HepG2 (cell line): Measurements from ENCODE around the gene AMD1. TPM values are rescaled to one million over a fixed set of nuclear protein-coding genes. Genes with fewer than 3 reads are reported as not detected.
A peak's percentile ranks its signal among the peaks of the same experiment; 100 is the strongest.

ENCODE experiments used
- CAMTA2 ChIP-seq: sonication (generic); formaldehyde crosslinking; IDR thresholded peaks from 2 replicates; pipeline ENCODE4 v1.4.0; 2020; ENCODE audit warnings: mild to moderate bottlenecking, missing genetic modification reagents, borderline replicate concordance
- FOXK2 ChIP-seq: fragments of 450-650 bp; IDR thresholded peaks from 2 replicates; pipeline ENCODE4 v1.6.1; 2016
- GFI1 ChIP-seq: sonication (generic); formaldehyde crosslinking; IDR thresholded peaks from 2 replicates; pipeline ENCODE4 v1.5.0; 2020; ENCODE audit warnings: missing genetic modification reagents, mild to moderate bottlenecking, borderline replicate concordance
- HCFC1 ChIP-seq: fragments of 150-350 bp; IDR thresholded peaks from 2 replicates; pipeline ENCODE4 v1.6.1; 2014; ENCODE audit warnings: low read depth, low read length
- KAT2B ChIP-seq: fragments of 150-350 bp; IDR thresholded peaks from 2 replicates; pipeline ENCODE4 v1.6.1; 2014; ENCODE audit warnings: low read depth, low read length, borderline replicate concordance
- KLF11 ChIP-seq: IDR thresholded peaks from 2 replicates; pipeline ENCODE4 v1.6.1; 2016; ENCODE audit warnings: missing compliant biosample characterization
- MAF1 ChIP-seq: sonication (generic); formaldehyde crosslinking; IDR thresholded peaks from 2 replicates; pipeline ENCODE4 v1.5.0; 2020; ENCODE audit warnings: missing genetic modification reagents, borderline replicate concordance
- MED8 ChIP-seq: sonication (generic); formaldehyde crosslinking; IDR thresholded peaks from 2 replicates; pipeline ENCODE4 v1.8.1; 2023; ENCODE audit warnings: mild to moderate bottlenecking, missing genetic modification reagents; ENCODE audit not compliant: insufficient replicate concordance
- MIXL1 ChIP-seq: IDR thresholded peaks from 2 replicates; pipeline ENCODE4 v1.6.1; 2016
- NFIB ChIP-seq: sonication (generic); formaldehyde crosslinking; IDR thresholded peaks from 2 replicates; pipeline ENCODE4 v1.9.0; 2021; ENCODE audit warnings: missing genetic modification reagents, mild to moderate bottlenecking, borderline replicate concordance
- PAWR ChIP-seq: sonication (generic); formaldehyde crosslinking; IDR thresholded peaks from 2 replicates; pipeline ENCODE4 v1.4.0; 2020; ENCODE audit warnings: missing genetic modification reagents, mild to moderate bottlenecking, borderline replicate concordance
- PAX8 ChIP-seq: sonication (generic); formaldehyde crosslinking; IDR thresholded peaks from 2 replicates; pipeline ENCODE4 v1.8.0; 2022; ENCODE audit warnings: mild to moderate bottlenecking, missing genetic modification reagents, borderline replicate concordance
- POGZ ChIP-seq: sonication (generic); formaldehyde crosslinking; IDR thresholded peaks from 2 replicates; pipeline ENCODE4 v1.4.0; 2020; ENCODE audit warnings: mild to moderate bottlenecking, missing genetic modification reagents
- PRPF4 ChIP-seq: fragments of 200-400 bp; formaldehyde crosslinking; IDR thresholded peaks from 2 replicates; pipeline ENCODE4 v1.6.1; 2016; ENCODE audit warnings: low read length, low read depth; ENCODE audit not compliant: poor library complexity, severe bottlenecking
- SETDB1 ChIP-seq: sonication (generic); formaldehyde crosslinking; IDR thresholded peaks from 2 replicates; pipeline ENCODE4 v1.5.1; 2020; ENCODE audit warnings: missing genetic modification reagents, mild to moderate bottlenecking, borderline replicate concordance
- SIN3B ChIP-seq: fragments of 150-350 bp; IDR thresholded peaks from 2 replicates; pipeline ENCODE4 v1.6.1; 2014; ENCODE audit warnings: low read length
- SKIL ChIP-seq: sonication (generic); formaldehyde crosslinking; IDR thresholded peaks from 2 replicates; pipeline ENCODE4 v1.8.0; 2022; ENCODE audit warnings: missing genetic modification reagents, mild to moderate bottlenecking, moderate library complexity, borderline replicate concordance
- SOX5 ChIP-seq: IDR thresholded peaks from 2 replicates; pipeline ENCODE4 v1.6.1; 2016; ENCODE audit warnings: borderline replicate concordance
- SPEN ChIP-seq: sonication (generic); formaldehyde crosslinking; IDR thresholded peaks from 2 replicates; pipeline ENCODE4 v1.5.1; 2020; ENCODE audit warnings: low read depth, mild to moderate bottlenecking, missing genetic modification reagents
- XRCC5 ChIP-seq: fragments of 200-400 bp; formaldehyde crosslinking; optimal IDR thresholded peaks from 2 replicates; pipeline ENCODE3; 2017; ENCODE audit warnings: mild to moderate bottlenecking, low read length
- ZMYM2 ChIP-seq: sonication (generic); formaldehyde crosslinking; IDR thresholded peaks from 2 replicates; pipeline ENCODE4 v1.8.0; 2022; ENCODE audit warnings: mild to moderate bottlenecking, missing genetic modification reagents
- ZNF354B ChIP-seq: sonication (generic); formaldehyde crosslinking; IDR thresholded peaks from 2 replicates; pipeline ENCODE4 v1.8.0; 2022; ENCODE audit warnings: mild to moderate bottlenecking, missing genetic modification reagents
- ZNF547 ChIP-seq: sonication (generic); formaldehyde crosslinking; IDR thresholded peaks from 2 replicates; pipeline ENCODE4 v1.5.1; 2020; ENCODE audit warnings: mild to moderate bottlenecking, missing genetic modification reagents
- ZNF558 ChIP-seq: sonication (generic); formaldehyde crosslinking; IDR thresholded peaks from 2 replicates; pipeline ENCODE4 v1.9.0; 2022; ENCODE audit warnings: mild to moderate bottlenecking, missing genetic modification reagents, borderline replicate concordance
- ZNF720 ChIP-seq: sonication (generic); formaldehyde crosslinking; IDR thresholded peaks from 2 replicates; pipeline ENCODE4 v1.4.0; 2020; ENCODE audit warnings: missing genetic modification reagents
- ZNF777 ChIP-seq: sonication (generic); formaldehyde crosslinking; IDR thresholded peaks from 2 replicates; pipeline ENCODE4 v1.4.0; 2020; ENCODE audit warnings: missing genetic modification reagents
- ZSCAN31 ChIP-seq: sonication (generic); formaldehyde crosslinking; IDR thresholded peaks from 2 replicates; pipeline ENCODE4 v1.5.0; 2020; ENCODE audit warnings: low read depth, mild to moderate bottlenecking, missing genetic modification reagents
- polyA plus RNA-seq, 8 experiments: library from polyadenylated mRNA; depleted of rRNA in 3 of 8; stranded (reverse) in 7 of 8; unstranded in 1 of 8; fragments of >200 nt; fragmentation: Illumina TruSeq in 4 of 8; extraction: Trizol in 4 of 8; gene quantifications; 2 replicates each; pipeline versions ENCODE4 v1.2.1 to v1.2.3, GENCODE V29; 2011 to 2016; ENCODE audit warnings: low read depth in 4 of 8, missing spikeins in 1 of 8, mixed read lengths in 1 of 8; ENCODE audit not compliant: insufficient read depth in 1 of 8
- total RNA-seq, 5 experiments: library from RNA; depleted of rRNA; stranded (reverse); fragments of >200 nt; fragmentation: Illumina TruSeq; extraction: Trizol; gene quantifications; 2 replicates each; pipeline ENCODE4 v1.2.3, GENCODE V29; 2016; ENCODE audit warnings: low read depth in 1 of 5
- TF ChIP-seq, protein P1 (sequence below): sonication (generic); formaldehyde crosslinking; IDR thresholded peaks from 2 replicates; pipeline ENCODE4 v1.8.1; 2023; ENCODE audit warnings: mild to moderate bottlenecking, moderate library complexity, missing genetic modification reagents
- TF ChIP-seq, protein P2 (sequence below): sonication (generic); formaldehyde crosslinking; IDR thresholded peaks from 2 replicates; pipeline ENCODE4 v1.9.0; 2022; ENCODE audit warnings: low read depth, missing genetic modification reagents

AMD1 gene
- total and polyA plus RNA-seq, 2 of the 13 experiments (the other 11 are each of a cell fraction or from before 2014, with no cell fraction given): 108 to 123 TPM

GRCh38 chr6:110874880-110875547, 429 bp downstream of the AMD1 start (continued):
- no peak for TF ChIP-seq CAMTA2 (CRISPR knock-in tag)
- no peak for TF ChIP-seq SPEN (CRISPR knock-in tag)
- TF ChIP-seq HCFC1: no peak
- TF ChIP-seq SKIL (CRISPR knock-in tag): no peak
- no peak for TF ChIP-seq ZNF547 (CRISPR knock-in tag)
- TF ChIP-seq, protein P1, sequence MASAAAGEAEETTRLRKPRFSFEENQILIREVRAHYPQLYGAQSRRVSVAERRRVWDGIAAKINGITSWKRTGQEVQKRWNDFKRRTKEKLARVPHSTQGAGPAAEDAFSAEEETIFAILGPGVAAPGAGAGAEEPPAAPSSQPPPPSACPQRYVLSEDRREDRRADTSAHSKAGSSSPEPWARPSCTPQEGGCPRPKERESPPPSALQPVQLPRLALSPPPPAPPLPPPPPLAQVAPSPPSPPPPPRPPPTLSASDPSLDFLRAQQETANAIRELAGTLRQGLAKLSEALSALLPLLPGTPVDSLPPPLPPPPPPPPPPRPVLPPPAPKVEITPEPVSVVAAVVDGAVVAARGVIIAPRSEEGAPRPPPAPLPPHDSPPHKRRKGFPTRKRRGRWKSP (CRISPR knock-in tag): no peak
- TF ChIP-seq ZNF354B: no peak
- TF ChIP-seq SIN3B: 0 out of 2 replicates have a peak, but pooled peaks have one; percentile 0
- TF ChIP-seq FOXK2: no peak
- no peak for TF ChIP-seq ZSCAN31 (CRISPR knock-in tag)
- peak; percentile 27 for TF ChIP-seq ZNF558 (CRISPR knock-in tag)
- no peak for TF ChIP-seq POGZ (CRISPR knock-in tag)
- no peak for TF ChIP-seq ZNF777 (CRISPR knock-in tag)
- no peak for TF ChIP-seq MED8 (CRISPR knock-in tag)
- no peak for TF ChIP-seq NFIB
- no peak for TF ChIP-seq PRPF4
- TF ChIP-seq PAWR (CRISPR knock-in tag): no peak
- TF ChIP-seq SETDB1 (CRISPR knock-in tag): no peak
- no peak for TF ChIP-seq PAX8 (CRISPR knock-in tag)
- TF ChIP-seq SOX5 (CRISPR knock-in tag): no peak
- no peak for TF ChIP-seq XRCC5
- TF ChIP-seq ZNF720: no peak
- TF ChIP-seq, protein P2, sequence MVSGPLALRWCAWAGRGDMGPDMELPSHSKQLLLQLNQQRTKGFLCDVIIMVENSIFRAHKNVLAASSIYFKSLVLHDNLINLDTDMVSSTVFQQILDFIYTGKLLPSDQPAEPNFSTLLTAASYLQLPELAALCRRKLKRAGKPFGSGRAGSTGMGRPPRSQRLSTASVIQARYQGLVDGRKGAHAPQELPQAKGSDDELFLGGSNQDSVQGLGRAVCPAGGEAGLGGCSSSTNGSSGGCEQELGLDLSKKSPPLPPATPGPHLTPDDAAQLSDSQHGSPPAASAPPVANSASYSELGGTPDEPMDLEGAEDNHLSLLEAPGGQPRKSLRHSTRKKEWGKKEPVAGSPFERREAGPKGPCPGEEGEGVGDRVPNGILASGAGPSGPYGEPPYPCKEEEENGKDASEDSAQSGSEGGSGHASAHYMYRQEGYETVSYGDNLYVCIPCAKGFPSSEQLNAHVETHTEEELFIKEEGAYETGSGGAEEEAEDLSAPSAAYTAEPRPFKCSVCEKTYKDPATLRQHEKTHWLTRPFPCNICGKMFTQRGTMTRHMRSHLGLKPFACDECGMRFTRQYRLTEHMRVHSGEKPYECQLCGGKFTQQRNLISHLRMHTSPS: no peak
- no peak for TF ChIP-seq MAF1 (CRISPR knock-in tag)
- no peak for TF ChIP-seq MIXL1
- TF ChIP-seq GFI1 (CRISPR knock-in tag): 0 out of 2 replicates have a peak, but pooled peaks have one; percentile 30
- no peak for TF ChIP-seq KLF11 (CRISPR knock-in tag)
- peak; percentile 64; the same call in 1 of the 2 replicates for TF ChIP-seq ZMYM2 (CRISPR knock-in tag)
- TF ChIP-seq KAT2B: no peak
